ENCODE data around the gene RHBDL1.

RHBDL1 gene

DNA sequence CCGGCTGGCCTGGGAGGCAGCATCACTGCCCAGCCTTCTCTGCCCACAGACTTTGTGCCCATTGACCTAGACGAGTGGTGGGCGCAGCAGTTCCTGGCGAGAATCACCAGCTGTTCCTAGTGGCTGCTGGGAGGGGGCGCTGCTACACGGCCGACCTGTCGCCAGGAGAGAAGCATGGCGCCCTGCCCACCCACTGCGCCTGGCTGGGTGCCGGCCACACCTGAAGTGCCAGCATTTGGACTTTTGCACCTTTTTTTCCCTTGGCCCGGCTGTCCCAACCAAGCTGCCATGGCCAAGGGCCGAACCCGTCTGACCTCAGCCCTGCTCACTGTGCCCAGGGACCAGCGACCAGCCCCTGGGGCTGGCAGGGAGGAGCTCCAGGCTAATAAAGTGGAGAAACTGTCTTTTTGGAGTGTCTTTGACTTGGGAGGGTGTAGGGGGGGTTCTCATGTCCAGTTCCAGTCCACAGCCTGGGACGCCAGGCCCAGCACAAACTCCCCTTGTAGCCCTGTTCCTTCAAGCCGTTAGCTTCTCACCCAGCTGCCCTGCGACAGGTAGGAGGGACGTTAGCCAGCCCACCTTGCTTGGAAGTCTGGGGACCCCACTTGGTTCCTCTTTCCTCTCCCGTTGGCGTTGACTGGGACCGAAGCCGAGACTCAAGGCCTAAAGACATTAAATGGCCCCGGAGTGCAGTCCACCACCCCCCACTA lies 27.2 kb upstream of the RHBDL1 start:
- Histone ChIP-seq H3K9me3 (no peaks in the 10 kb centered on the region), H3K4me3 (peak overlapping the region; percentile 81 to 84), H3K27ac (peak overlapping the region; percentile 82 to 90), H3K27me3 (no peaks in the 10 kb centered on the region), H3K4me1 (peaks cover 7 to 48% (median 24%) of the 10 kb centered on the region in 4 donors), H3K36me3 (peaks cover 0 to 24% (median 7%) of the 10 kb centered on the region in 3 donors)
- TF ChIP-seq, protein P1, sequence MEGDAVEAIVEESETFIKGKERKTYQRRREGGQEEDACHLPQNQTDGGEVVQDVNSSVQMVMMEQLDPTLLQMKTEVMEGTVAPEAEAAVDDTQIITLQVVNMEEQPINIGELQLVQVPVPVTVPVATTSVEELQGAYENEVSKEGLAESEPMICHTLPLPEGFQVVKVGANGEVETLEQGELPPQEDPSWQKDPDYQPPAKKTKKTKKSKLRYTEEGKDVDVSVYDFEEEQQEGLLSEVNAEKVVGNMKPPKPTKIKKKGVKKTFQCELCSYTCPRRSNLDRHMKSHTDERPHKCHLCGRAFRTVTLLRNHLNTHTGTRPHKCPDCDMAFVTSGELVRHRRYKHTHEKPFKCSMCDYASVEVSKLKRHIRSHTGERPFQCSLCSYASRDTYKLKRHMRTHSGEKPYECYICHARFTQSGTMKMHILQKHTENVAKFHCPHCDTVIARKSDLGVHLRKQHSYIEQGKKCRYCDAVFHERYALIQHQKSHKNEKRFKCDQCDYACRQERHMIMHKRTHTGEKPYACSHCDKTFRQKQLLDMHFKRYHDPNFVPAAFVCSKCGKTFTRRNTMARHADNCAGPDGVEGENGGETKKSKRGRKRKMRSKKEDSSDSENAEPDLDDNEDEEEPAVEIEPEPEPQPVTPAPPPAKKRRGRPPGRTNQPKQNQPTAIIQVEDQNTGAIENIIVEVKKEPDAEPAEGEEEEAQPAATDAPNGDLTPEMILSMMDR (IDR thresholded peaks at IDR 0.05), result no peak
- DNase-seq, result no peak
- intact Hi-C loops (cut with DNase I; ENCODE audit: low total_unique reads), result no loop called here

DNA sequence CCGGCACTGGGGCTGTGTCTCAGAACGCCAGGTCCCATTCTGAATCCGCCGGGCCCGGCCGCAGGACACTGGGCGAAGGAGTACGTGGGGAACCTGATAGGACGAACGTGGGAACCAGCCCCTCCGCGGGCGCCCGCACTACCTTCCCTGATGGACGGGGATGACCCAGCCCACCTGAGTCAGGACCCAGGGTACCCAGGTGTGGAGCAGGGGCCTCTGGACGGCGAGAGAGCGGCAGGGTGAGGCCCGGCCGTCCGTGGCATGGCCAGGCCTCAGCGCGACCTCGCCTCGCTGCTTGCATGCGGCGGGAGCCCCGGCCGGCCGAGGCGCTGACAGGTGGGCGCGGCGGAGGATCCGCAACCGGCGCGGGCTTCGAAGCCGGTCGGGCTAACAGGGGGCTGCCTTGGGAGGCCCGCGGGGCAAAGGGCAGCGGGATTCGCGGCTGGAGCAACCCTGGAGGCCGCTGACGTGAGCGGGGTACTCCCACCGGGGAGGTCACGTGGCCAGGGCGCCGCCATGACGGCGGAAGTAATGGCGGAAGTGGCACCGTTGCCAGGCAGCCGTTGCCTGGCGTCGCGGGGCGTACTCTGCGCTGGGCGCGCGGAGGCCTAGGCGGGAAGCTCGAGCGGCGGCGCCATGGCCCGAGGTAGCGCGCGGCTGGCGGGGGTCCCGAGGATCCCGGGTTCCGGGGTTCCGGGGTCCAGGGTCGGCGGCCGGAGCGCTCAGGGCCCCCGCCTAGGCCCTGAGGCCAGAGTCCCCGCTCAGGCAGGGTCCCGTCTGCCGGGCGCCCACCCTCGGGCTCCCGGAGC lies 26.5 kb upstream of the RHBDL1 start, which contains the start of gene WDR90:
Gene WDR90, plus strand, starts transcription at position 585 of the 809 bp plus-strand sequence. Its CDS starts 52 bp downstream, at position 637.
- Histone ChIP-seq H3K27me3 (no peaks in the 10 kb centered on the region), H3K4me3 (peak within 1 kb of the TSS; percentile 81 to 84), H3K36me3 (peaks cover 0 to 32% (median 7%) of the 10 kb centered on the region in 3 donors), H3K27ac (peak within 1 kb of the TSS; percentile 82 to 90), H3K4me1 (peaks cover 7 to 46% (median 23%) of the 10 kb centered on the region in 4 donors), H3K9me3 (no peaks in the 10 kb centered on the region)
- peak; percentile 92 to 94 for DNase-seq
- TF ChIP-seq, protein P1 (IDR thresholded peaks at IDR 0.05), result no peak
- intact Hi-C loops (cut with DNase I; ENCODE audit: low total_unique reads), result no loop called here

DNA sequence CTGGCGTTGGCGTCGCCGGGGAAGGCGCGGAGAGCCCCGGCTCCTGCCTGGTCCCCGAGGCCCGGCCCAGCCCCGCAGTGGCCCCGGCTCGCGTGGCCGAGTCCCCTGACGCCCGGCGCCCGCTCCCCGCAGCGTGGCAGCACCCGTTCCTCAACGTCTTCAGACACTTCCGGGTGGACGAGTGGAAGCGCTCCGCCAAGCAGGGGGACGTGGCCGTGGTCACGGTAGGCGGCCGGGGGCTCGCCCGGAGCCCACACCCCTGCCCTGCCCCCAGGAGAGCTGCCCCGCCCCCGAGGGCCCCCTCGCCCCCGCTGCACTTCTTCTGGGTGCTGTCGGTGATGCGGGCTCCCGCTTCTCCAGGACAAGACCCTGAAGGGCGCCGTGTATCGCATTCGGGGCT lies 25.8 kb upstream of the RHBDL1 start:
- Histone ChIP-seq H3K9me3 (no peaks in the 10 kb centered on the region), H3K36me3 (peaks cover 0 to 36% (median 7%) of the 10 kb centered on the region in 3 donors), H3K4me1 (peaks cover 7 to 46% (median 23%) of the 10 kb centered on the region in 4 donors), H3K27me3 (no peaks in the 10 kb centered on the region), H3K4me3 (peak overlapping the region; percentile 81 to 84), H3K27ac (peak overlapping the region; percentile 82 to 90)
- intact Hi-C loops (cut with DNase I; ENCODE audit: low total_unique reads), result no loop called here
- DNase-seq, result no peak
- TF ChIP-seq, protein P1 (IDR thresholded peaks at IDR 0.05), result no peak

DNA sequence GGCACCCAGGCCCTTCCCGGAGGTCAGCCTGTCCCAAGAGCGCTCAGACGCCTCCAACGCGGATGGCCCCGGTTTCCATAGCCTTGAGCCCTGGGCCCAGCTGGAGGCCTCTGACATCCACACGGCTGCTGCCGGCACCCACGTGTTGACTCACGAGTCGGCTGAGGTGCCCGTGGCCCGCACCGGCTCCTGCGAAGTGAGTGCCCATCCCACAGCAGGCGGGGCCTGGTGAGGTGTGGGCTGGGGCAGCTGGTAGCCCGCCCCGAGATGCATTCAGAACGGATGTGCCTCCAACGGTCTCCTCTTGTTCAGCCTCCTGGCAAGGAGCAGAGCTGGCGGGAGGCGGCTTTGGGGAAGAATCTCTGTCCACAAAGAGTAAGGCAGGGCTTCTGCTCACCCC lies 23.6 kb upstream of the RHBDL1 start:
- intact Hi-C loops (cut with DNase I; ENCODE audit: low total_unique reads), result no loop called here
- Histone ChIP-seq H3K27me3 (no peaks in the 10 kb centered on the region), H3K36me3 (peaks cover 0 to 58% (median 7%) of the 10 kb centered on the region in 3 donors), H3K27ac (no peak overlapping the region), H3K9me3 (no peaks in the 10 kb centered on the region), H3K4me1 (peaks cover 7 to 32% (median 23%) of the 10 kb centered on the region in 4 donors), H3K4me3 (no peak overlapping the region)
- no peak for DNase-seq
- TF ChIP-seq, protein P1 (IDR thresholded peaks at IDR 0.05), result no peak

DNA sequence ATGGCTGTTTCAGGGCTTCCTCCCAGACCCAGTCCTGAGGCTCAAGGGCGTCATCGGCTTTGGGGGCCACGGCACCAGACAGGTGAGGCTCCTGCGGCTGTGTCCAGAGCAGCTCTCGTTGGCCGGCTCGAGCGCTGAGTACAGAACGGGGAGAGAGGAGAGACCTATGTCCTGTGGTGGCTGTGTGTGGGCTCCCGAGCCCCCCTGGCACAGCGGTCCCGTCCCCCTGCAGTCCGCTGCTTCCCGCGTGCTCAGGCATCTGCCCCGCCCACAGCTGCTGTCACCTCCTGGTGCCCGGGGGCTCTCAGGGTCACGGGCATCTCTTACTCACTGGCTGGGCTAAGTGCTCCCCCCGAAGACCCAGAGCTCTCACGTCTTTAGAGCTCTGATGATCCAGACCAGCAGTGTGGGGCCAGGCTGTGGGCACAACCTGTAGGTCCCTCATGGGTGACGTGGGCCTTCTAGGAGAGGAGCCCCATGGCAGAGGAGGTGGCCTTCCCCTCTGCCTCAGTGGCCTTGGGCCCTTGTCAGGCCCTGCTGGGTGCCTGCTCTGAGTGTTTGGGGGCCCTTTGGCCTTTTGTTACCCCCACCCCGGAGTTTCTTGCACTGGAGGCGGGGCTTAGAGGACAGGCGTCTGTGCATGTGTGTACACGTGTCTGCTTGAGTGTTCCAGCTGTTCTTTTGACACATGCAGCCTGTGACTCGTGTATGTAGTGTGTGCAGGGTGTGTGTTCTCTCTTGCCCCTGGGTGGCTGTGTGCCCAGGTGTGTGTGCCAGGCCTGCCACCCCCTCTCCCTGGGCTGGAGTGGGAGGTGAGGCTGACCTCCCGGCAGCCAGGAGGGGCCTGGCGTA lies 22.8 kb upstream of the RHBDL1 start:
- Histone ChIP-seq H3K9me3 (no peaks in the 10 kb centered on the region), H3K27me3 (no peaks in the 10 kb centered on the region), H3K4me1 (peaks cover 7 to 24% (median 19%) of the 10 kb centered on the region in 4 donors), H3K27ac (no peak overlapping the region), H3K4me3 (no peak overlapping the region), H3K36me3 (peaks cover 0 to 66% (median 7%) of the 10 kb centered on the region in 3 donors)
- intact Hi-C loops (cut with DNase I; ENCODE audit: low total_unique reads), result no loop called here
- TF ChIP-seq, protein P1 (IDR thresholded peaks at IDR 0.05), result no peak
- DNase-seq, result no peak

All from tibial artery (tissue), 4 donors.